ENCODE measurements around the gene MIX23. TPM values are rescaled to one million over a fixed set of nuclear protein-coding genes. Genes with fewer than 3 reads are reported as not detected.

The MIX23 gene
- polyA plus RNA-seq, 12 donors = 24.9 to 744 (median 38.7) TPM

GRCh38 chr3:122355612-122356011 lies 27.4 kb downstream of the MIX23 start:
- DNase-seq = no peak

- no peak for DNase-seq
These were observed 29.1 kb downstream of the MIX23 start for GRCh38 chr3:122353893-122354401.

GRCh38 chr3:122353215-122353614 lies 29.8 kb downstream of the MIX23 start:
- DNase-seq = peak; percentile 5

- DNase-seq = no peak
These were observed 31.4 kb downstream of the MIX23 start for GRCh38 chr3:122351612-122352011.

GRCh38 chr3:122350814-122351418 lies 32.1 kb downstream of the MIX23 start:
- no peak for DNase-seq

- DNase-seq = no peak
These were observed 33.9 kb downstream of the MIX23 start for GRCh38 chr3:122349171-122349570.

- no peak for DNase-seq
These were observed 39.4 kb downstream of the MIX23 start for GRCh38 chr3:122343654-122344053.

GRCh38 chr3:122342803-122343202 lies 40.2 kb downstream of the MIX23 start:
- no peak for DNase-seq

GRCh38 chr3:122332551-122332950 lies 50.5 kb downstream of the MIX23 start:
- no peak for DNase-seq

- DNase-seq = no peak
These were observed 51.1 kb downstream of the MIX23 start for GRCh38 chr3:122331886-122332285.

- DNase-seq = no peak
These were observed 57.3 kb downstream of the MIX23 start for GRCh38 chr3:122325769-122326168.

GRCh38 chr3:122324871-122325323 lies 58.1 kb downstream of the MIX23 start, which contains the start of gene CSTA:
Gene CSTA, plus strand, starts transcription at chr3:122325248. Its CDS starts 45 bp downstream, at chr3:122325293.
- no peak for DNase-seq

GRCh38 chr3:122322095-122323075 lies 60.6 kb downstream of the MIX23 start:
- no peak for DNase-seq

GRCh38 chr3:122318620-122319019 lies 64.4 kb downstream of the MIX23 start:
- no peak for DNase-seq

- DNase-seq = no peak
These were observed 66.7 kb downstream of the MIX23 start for GRCh38 chr3:122316368-122316767.

- no peak for DNase-seq
These were observed 67.4 kb downstream of the MIX23 start for GRCh38 chr3:122315619-122316018.

- DNase-seq = no peak
These were observed 68.7 kb downstream of the MIX23 start for GRCh38 chr3:122314228-122314876.

GRCh38 chr3:122313281-122313680 lies 69.8 kb downstream of the MIX23 start:
- no peak for DNase-seq

- no peak for DNase-seq
These were observed 70.2 kb downstream of the MIX23 start for GRCh38 chr3:122312826-122313225.

- no peak for DNase-seq
These were observed 72.7 kb downstream of the MIX23 start for GRCh38 chr3:122310361-122310760.

All from muscle of arm (tissue), 12 donors.